ENCODE results near the gene KCNV2.
"Not testable (repeated sequence)": the region's sequence is repeated elsewhere in the genome, so short reads cannot be mapped to it uniquely, and the experiment has no call there.

Gene KCNV2

GRCh38 chr9:2717385-2717784 lies at the start of gene KCNV2:
KCNV2 (plus strand) TSS chr9:2717510; CDS start chr9:2717740, 230 bp downstream.
- DNase-seq = no peak

- no peak for DNase-seq
Observed at GRCh38 chr9:2673161-2673560, 44.1 kb upstream of the KCNV2 start.

- DNase-seq = no peak
Observed at GRCh38 chr9:2674141-2674824, 43.0 kb upstream of the KCNV2 start.

GRCh38 chr9:2675834-2676233 lies 41.5 kb upstream of the KCNV2 start:
- no peak for DNase-seq

GRCh38 chr9:2676466-2676865 lies 40.8 kb upstream of the KCNV2 start:
- no peak for DNase-seq

- DNase-seq = no peak
Observed at GRCh38 chr9:2677915-2678889, 39.1 kb upstream of the KCNV2 start.

GRCh38 chr9:2679011-2679410 lies 38.3 kb upstream of the KCNV2 start:
- DNase-seq = no peak

- no peak for DNase-seq
Observed at GRCh38 chr9:2681981-2682380, 35.3 kb upstream of the KCNV2 start.

- DNase-seq = no peak
Observed at GRCh38 chr9:2686911-2687310, 30.4 kb upstream of the KCNV2 start.

GRCh38 chr9:2688636-2689035 lies 28.7 kb upstream of the KCNV2 start:
- DNase-seq = no peak

GRCh38 chr9:2691212-2691611 lies 26.1 kb upstream of the KCNV2 start:
- no peak for DNase-seq

GRCh38 chr9:2691626-2692025 lies 25.7 kb upstream of the KCNV2 start:
- DNase-seq = no peak

- no peak for DNase-seq
Observed at GRCh38 chr9:2693056-2693455, 24.3 kb upstream of the KCNV2 start.

GRCh38 chr9:2697492-2697891 lies 19.8 kb upstream of the KCNV2 start:
- no peak for DNase-seq

GRCh38 chr9:2700398-2700797 lies 16.9 kb upstream of the KCNV2 start:
- no peak for DNase-seq

GRCh38 chr9:2700909-2701550 lies 16.3 kb upstream of the KCNV2 start:
- no peak for DNase-seq

- no peak for DNase-seq
Observed at GRCh38 chr9:2704504-2704903, 12.8 kb upstream of the KCNV2 start.

GRCh38 chr9:2707256-2707655 lies 10.1 kb upstream of the KCNV2 start:
- DNase-seq = not testable (repeated sequence)

GRCh38 chr9:2709645-2710101 lies 7.6 kb upstream of the KCNV2 start:
- DNase-seq = no peak

- DNase-seq = no peak
Observed at GRCh38 chr9:2711716-2712115, 5.6 kb upstream of the KCNV2 start.

- DNase-seq = no peak
Observed at GRCh38 chr9:2718001-2718697, 839 bp downstream of the KCNV2 start.

GRCh38 chr9:2718698-2719033 lies 1.4 kb downstream of the KCNV2 start:
- no peak for DNase-seq

- no peak for DNase-seq
Observed at GRCh38 chr9:2720179-2720654, 2.9 kb downstream of the KCNV2 start.
